ENCODE results near the gene MAPKAPK3. TPM values are rescaled to one million over a fixed set of nuclear protein-coding genes. Genes with fewer than 3 reads are reported as not detected.

MAPKAPK3 gene
- total and polyA plus RNA-seq, 2 donors (not counting 3 experiments of a cell fraction or from before 2014, with no cell fraction given) = 21.3 to 30.5 TPM

DNA sequence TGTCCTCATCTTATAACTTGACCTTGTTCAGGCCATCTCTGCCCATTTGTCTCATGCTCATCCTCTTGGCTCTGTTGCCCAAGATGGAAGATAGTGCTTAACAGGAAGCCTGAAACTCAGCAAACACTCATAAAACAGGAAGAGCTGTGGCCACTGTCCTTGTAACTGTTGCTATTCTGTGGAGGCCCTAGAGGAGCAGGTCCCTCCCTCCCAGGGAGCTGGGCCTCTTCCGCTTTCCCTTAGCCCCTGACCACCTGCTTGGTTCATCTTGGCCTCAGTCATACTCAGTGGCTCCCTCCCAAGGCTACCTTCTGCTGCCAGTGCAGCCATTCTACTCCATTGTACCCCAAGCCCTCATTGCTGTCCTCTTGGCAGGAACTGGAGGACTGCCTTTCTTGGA is 3.5 kb downstream of the MAPKAPK3 start:
- Histone ChIP-seq H3K4me2 (ENCODE audit: insufficient read depth, low read length) (no peak overlapping the region), H3K9me3 (replicated peaks; ENCODE audit: control insufficient read depth, insufficient read depth, low read length) (no peaks in the 10 kb centered on the region), H3K79me2 (ENCODE audit: control insufficient read depth, insufficient read depth, low read length) (no peaks in the 10 kb centered on the region), H3K4me1 (ENCODE audit: control insufficient read depth, extremely low read depth, insufficient read depth, low read length) (peaks cover 22% of the 10 kb centered on the region), H3K9ac (replicated peaks; ENCODE audit: extremely low read depth, insufficient read depth, low read length) (no peak overlapping the region), H3K27ac (ENCODE audit: insufficient read depth, low read depth, low read length) (no peak overlapping the region), H3K9me1 (replicated peaks; ENCODE audit: control insufficient read depth, extremely low read depth, insufficient read depth, low read length) (no peaks in the 10 kb centered on the region), H2AFZ (ENCODE audit: low read depth, low read length) (no peak overlapping the region), H3K36me3 (ENCODE audit: control insufficient read depth in 2 of 2, extremely low read depth in 1 of 2, insufficient read depth in 2 of 2, low read length in 2 of 2) (no peaks in the 10 kb centered on the region), H4K20me1 (replicated peaks; ENCODE audit: control insufficient read depth, extremely low read depth, insufficient read depth, low read length) (no peaks in the 10 kb centered on the region), H3K4me3 (replicated peaks in 1 of 3; ENCODE audit: insufficient read depth in 1 of 3, low read depth in 1 of 3, low read length in 3 of 3) (no peak overlapping the region), H3K27me3 (ENCODE audit: control insufficient read depth in 2 of 2, insufficient read depth in 2 of 2, low read length in 2 of 2) (no peaks in the 10 kb centered on the region)
- POLR2A ChIA-PET = no interaction called here
- BruUV-seq (replicated peaks) = no TSS peak
- CTCF ChIA-PET = interaction anchor here (1.6 to 3.7 kb wide), 2 partner anchors 32 to 751 kb away, joined by 4 to 15 read pairs; no protein-coding TSS in a partner anchor
- no peak for DNase-seq (ENCODE audit: low read depth, low spot score)
- no peak for FAIRE-seq
- TF ChIP-seq, protein P1, sequence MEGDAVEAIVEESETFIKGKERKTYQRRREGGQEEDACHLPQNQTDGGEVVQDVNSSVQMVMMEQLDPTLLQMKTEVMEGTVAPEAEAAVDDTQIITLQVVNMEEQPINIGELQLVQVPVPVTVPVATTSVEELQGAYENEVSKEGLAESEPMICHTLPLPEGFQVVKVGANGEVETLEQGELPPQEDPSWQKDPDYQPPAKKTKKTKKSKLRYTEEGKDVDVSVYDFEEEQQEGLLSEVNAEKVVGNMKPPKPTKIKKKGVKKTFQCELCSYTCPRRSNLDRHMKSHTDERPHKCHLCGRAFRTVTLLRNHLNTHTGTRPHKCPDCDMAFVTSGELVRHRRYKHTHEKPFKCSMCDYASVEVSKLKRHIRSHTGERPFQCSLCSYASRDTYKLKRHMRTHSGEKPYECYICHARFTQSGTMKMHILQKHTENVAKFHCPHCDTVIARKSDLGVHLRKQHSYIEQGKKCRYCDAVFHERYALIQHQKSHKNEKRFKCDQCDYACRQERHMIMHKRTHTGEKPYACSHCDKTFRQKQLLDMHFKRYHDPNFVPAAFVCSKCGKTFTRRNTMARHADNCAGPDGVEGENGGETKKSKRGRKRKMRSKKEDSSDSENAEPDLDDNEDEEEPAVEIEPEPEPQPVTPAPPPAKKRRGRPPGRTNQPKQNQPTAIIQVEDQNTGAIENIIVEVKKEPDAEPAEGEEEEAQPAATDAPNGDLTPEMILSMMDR (IDR thresholded peaks at IDR 0.05; ENCODE audit: extremely low read depth in 1 of 2, insufficient read depth in 1 of 2, low read depth in 1 of 2, low read length in 2 of 2) = no peak
- TF ChIP-seq GATA2 (IDR thresholded peaks at IDR 0.05; ENCODE audit: insufficient read depth, insufficient read length, low read depth, low read length) (no peak), POLR2AphosphoS5 (IDR thresholded peaks at IDR 0.05; ENCODE audit: insufficient read depth, low read depth, low read length) (no peak), POLR2A (IDR thresholded peaks at IDR 0.05; ENCODE audit: low read depth, low read length) (no peak), EZH2 (IDR thresholded peaks at IDR 0.05; ENCODE audit: borderline replicate concordance, low read depth, low read length, severe bottlenecking) (no peak), JUN (IDR thresholded peaks at IDR 0.05; ENCODE audit: borderline replicate concordance, insufficient read depth, insufficient read length, low read depth) (no peak), MYC (IDR thresholded peaks at IDR 0.05; ENCODE audit: low read depth, low read length) (no peak), FOS (IDR thresholded peaks at IDR 0.05; ENCODE audit: borderline replicate concordance, insufficient read depth, low read length) (no peak)
- TF ChIP-seq, protein P2, sequence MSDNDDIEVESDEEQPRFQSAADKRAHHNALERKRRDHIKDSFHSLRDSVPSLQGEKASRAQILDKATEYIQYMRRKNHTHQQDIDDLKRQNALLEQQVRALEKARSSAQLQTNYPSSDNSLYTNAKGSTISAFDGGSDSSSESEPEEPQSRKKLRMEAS (IDR thresholded peaks at IDR 0.05; ENCODE audit: insufficient read depth, insufficient read length) = no peak
- dilution Hi-C loops (cut with MboI; ENCODE audit: extremely low pct_ligation_motif_present, low sequenced_read_pairs) = no loop called here
- intact Hi-C loops (cut with micrococcal nuclease) = no loop called here

All from endothelial cell of umbilical vein (primary cell).